Measurements from ENCODE around the gene GADD45G. TPM values are rescaled to one million over a fixed set of nuclear protein-coding genes. Genes with fewer than 3 reads are reported as not detected.

GADD45G gene
- total and polyA plus RNA-seq, 4 donors: 5.5 to 106 (median 43.3) TPM

DNA sequence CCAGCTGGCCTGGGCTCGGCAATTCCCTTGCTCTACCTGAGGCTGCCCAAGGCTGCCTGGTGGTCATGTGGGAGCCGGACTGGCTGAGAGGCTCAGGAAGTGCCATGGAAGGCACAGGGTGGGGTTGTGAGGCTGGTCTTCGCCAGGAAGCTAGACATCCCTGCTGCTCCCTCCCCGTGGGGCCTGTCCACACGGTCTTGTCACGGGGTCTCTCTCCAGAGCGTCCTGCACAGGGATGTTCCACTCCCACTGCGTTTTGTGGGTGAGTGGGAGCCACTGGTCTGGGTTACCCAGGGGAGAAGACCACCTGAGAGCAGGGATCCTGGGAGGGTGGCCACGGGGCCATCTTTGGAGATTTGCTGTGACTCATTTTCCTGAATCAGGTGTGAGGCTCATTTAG is 11.6 kb downstream of the GADD45G start:
- Histone ChIP-seq H3K27ac (ENCODE audit: low read depth in 1 of 2, low read length in 2 of 2) (no peak overlapping the region), H3K27me3 (ENCODE audit: control insufficient read depth in 4 of 4, insufficient read depth in 4 of 4, low read length in 3 of 4) (no peaks in the 10 kb centered on the region), H3K4me3 (ENCODE audit: low read depth in 1 of 3, low read length in 3 of 3) (no peak overlapping the region), H3K9ac (ENCODE audit: low read depth in 1 of 2, low read length in 2 of 2) (no peak overlapping the region), H3K9me3 (ENCODE audit: control insufficient read depth in 4 of 4, low read length in 3 of 4) (peaks cover 0 to 6% (median 1%) of the 10 kb centered on the region in 4 donors), H3K4me1 (ENCODE audit: control insufficient read depth in 4 of 4, insufficient read depth in 4 of 4, low read length in 3 of 4) (peaks cover 3 to 13% (median 10%) of the 10 kb centered on the region in 4 donors), H3K36me3 (ENCODE audit: control insufficient read depth in 4 of 4, insufficient read depth in 3 of 4, low read depth in 1 of 4, low read length in 3 of 4) (no peaks in the 10 kb centered on the region)
- TF ChIP-seq GABPA (IDR thresholded peaks at IDR 0.05 in 1 of 2, conservative IDR thresholded peaks at IDR 0.05 in 1 of 2) (no peak), FOXA2 (IDR thresholded peaks at IDR 0.05) (no peak), RAD21 (IDR thresholded peaks at IDR 0.05) (no peak), JUND (IDR thresholded peaks at IDR 0.05) (no peak), HNF4A (conservative IDR thresholded peaks at IDR 0.05) (no peak), HNF4G (IDR thresholded peaks at IDR 0.05) (no peak), RXRA (IDR thresholded peaks at IDR 0.05) (no peak), SP1 (IDR thresholded peaks at IDR 0.05) (no peak), NR2F2 (IDR thresholded peaks at IDR 0.05) (no peak), TAF1 (conservative IDR thresholded peaks at IDR 0.05) (no peak)
- TF ChIP-seq, protein P1, sequence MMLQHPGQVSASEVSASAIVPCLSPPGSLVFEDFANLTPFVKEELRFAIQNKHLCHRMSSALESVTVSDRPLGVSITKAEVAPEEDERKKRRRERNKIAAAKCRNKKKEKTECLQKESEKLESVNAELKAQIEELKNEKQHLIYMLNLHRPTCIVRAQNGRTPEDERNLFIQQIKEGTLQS (IDR thresholded peaks at IDR 0.05): no peak
- TF ChIP-seq, protein P2, sequence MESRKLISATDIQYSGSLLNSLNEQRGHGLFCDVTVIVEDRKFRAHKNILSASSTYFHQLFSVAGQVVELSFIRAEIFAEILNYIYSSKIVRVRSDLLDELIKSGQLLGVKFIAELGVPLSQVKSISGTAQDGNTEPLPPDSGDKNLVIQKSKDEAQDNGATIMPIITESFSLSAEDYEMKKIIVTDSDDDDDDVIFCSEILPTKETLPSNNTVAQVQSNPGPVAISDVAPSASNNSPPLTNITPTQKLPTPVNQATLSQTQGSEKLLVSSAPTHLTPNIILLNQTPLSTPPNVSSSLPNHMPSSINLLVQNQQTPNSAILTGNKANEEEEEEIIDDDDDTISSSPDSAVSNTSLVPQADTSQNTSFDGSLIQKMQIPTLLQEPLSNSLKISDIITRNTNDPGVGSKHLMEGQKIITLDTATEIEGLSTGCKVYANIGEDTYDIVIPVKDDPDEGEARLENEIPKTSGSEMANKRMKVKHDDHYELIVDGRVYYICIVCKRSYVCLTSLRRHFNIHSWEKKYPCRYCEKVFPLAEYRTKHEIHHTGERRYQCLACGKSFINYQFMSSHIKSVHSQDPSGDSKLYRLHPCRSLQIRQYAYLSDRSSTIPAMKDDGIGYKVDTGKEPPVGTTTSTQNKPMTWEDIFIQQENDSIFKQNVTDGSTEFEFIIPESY (IDR thresholded peaks at IDR 0.05): no peak
- TF ChIP-seq, protein P3, sequence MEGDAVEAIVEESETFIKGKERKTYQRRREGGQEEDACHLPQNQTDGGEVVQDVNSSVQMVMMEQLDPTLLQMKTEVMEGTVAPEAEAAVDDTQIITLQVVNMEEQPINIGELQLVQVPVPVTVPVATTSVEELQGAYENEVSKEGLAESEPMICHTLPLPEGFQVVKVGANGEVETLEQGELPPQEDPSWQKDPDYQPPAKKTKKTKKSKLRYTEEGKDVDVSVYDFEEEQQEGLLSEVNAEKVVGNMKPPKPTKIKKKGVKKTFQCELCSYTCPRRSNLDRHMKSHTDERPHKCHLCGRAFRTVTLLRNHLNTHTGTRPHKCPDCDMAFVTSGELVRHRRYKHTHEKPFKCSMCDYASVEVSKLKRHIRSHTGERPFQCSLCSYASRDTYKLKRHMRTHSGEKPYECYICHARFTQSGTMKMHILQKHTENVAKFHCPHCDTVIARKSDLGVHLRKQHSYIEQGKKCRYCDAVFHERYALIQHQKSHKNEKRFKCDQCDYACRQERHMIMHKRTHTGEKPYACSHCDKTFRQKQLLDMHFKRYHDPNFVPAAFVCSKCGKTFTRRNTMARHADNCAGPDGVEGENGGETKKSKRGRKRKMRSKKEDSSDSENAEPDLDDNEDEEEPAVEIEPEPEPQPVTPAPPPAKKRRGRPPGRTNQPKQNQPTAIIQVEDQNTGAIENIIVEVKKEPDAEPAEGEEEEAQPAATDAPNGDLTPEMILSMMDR (IDR thresholded peaks at IDR 0.05; ENCODE audit: low read depth, low read length, missing input control): no peak
- WGBS: 90% methylated on average over 9 of the region's 9 CpGs
- DNase-seq (ENCODE audit: low spot score): no peak

DNA sequence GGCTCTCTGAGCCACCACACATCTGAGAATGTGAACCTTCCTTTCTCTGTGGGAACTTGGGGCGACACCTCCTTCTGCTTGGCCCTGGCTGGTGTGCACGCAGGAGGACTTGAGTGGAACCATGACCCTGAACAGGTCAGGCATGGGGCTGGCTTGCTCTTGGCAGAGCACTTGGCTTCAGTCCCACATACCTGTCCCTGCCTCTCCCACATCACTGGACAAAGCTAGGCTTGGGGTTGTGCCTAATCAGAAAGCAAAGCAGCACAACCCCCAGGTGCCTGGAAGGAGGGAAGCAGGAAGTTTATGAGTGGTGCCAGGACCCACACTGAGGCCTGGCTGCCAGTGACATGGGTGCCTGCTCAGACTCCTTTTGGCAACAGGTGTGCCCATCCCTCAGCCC is 13.2 kb downstream of the GADD45G start:
- TF ChIP-seq, protein P1 (IDR thresholded peaks at IDR 0.05): no peak
- TF ChIP-seq HNF4A (conservative IDR thresholded peaks at IDR 0.05) (peak; percentile 64 to 70), EGR1 (IDR thresholded peaks at IDR 0.05; ENCODE audit: low read depth in 2 of 2) (no peak), FOXA1 (IDR thresholded peaks at IDR 0.05) (no peak), NR2F2 (IDR thresholded peaks at IDR 0.05) (no peak), HNF4G (IDR thresholded peaks at IDR 0.05) (peak; percentile 5), YY1 (IDR thresholded peaks at IDR 0.05) (no peak), JUND (IDR thresholded peaks at IDR 0.05) (no peak), GABPA (IDR thresholded peaks at IDR 0.05 in 1 of 2, conservative IDR thresholded peaks at IDR 0.05 in 1 of 2) (no peak), TAF1 (conservative IDR thresholded peaks at IDR 0.05) (no peak), FOXA2 (IDR thresholded peaks at IDR 0.05) (no peak), SP1 (IDR thresholded peaks at IDR 0.05) (peak; percentile 84), RXRA (IDR thresholded peaks at IDR 0.05) (peak; percentile 78 to 88), RAD21 (IDR thresholded peaks at IDR 0.05) (peak; percentile 28 to 73)
- TF ChIP-seq, protein P2 (IDR thresholded peaks at IDR 0.05): no peak
- TF ChIP-seq, protein P4, sequence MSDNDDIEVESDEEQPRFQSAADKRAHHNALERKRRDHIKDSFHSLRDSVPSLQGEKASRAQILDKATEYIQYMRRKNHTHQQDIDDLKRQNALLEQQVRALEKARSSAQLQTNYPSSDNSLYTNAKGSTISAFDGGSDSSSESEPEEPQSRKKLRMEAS (IDR thresholded peaks at IDR 0.05): no peak
- TF ChIP-seq, protein P3 (IDR thresholded peaks at IDR 0.05; ENCODE audit: low read depth, low read length, missing input control): no peak
- TF ChIP-seq, protein P5, sequence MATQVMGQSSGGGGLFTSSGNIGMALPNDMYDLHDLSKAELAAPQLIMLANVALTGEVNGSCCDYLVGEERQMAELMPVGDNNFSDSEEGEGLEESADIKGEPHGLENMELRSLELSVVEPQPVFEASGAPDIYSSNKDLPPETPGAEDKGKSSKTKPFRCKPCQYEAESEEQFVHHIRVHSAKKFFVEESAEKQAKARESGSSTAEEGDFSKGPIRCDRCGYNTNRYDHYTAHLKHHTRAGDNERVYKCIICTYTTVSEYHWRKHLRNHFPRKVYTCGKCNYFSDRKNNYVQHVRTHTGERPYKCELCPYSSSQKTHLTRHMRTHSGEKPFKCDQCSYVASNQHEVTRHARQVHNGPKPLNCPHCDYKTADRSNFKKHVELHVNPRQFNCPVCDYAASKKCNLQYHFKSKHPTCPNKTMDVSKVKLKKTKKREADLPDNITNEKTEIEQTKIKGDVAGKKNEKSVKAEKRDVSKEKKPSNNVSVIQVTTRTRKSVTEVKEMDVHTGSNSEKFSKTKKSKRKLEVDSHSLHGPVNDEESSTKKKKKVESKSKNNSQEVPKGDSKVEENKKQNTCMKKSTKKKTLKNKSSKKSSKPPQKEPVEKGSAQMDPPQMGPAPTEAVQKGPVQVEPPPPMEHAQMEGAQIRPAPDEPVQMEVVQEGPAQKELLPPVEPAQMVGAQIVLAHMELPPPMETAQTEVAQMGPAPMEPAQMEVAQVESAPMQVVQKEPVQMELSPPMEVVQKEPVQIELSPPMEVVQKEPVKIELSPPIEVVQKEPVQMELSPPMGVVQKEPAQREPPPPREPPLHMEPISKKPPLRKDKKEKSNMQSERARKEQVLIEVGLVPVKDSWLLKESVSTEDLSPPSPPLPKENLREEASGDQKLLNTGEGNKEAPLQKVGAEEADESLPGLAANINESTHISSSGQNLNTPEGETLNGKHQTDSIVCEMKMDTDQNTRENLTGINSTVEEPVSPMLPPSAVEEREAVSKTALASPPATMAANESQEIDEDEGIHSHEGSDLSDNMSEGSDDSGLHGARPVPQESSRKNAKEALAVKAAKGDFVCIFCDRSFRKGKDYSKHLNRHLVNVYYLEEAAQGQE (IDR thresholded peaks at IDR 0.05): no peak
- Histone ChIP-seq H3K9me3 (ENCODE audit: control insufficient read depth in 4 of 4, low read length in 3 of 4) (no peaks in the 10 kb centered on the region), H3K4me1 (ENCODE audit: control insufficient read depth in 4 of 4, insufficient read depth in 4 of 4, low read length in 3 of 4) (peaks cover 3 to 13% (median 10%) of the 10 kb centered on the region in 4 donors), H3K4me3 (ENCODE audit: low read depth in 1 of 3, low read length in 3 of 3) (no peak overlapping the region), H3K27me3 (ENCODE audit: control insufficient read depth in 4 of 4, insufficient read depth in 4 of 4, low read length in 3 of 4) (no peaks in the 10 kb centered on the region), H3K36me3 (ENCODE audit: control insufficient read depth in 4 of 4, insufficient read depth in 3 of 4, low read depth in 1 of 4, low read length in 3 of 4) (no peaks in the 10 kb centered on the region), H3K9ac (ENCODE audit: low read depth in 1 of 2, low read length in 2 of 2) (no peak overlapping the region), H3K27ac (ENCODE audit: low read depth in 1 of 2, low read length in 2 of 2) (peak overlapping the region in 1 of 2 donors; percentile 10)
- WGBS: 48% methylated on average over 2 of the region's 2 CpGs
- no peak for DNase-seq (ENCODE audit: low spot score)
